Naive thymus-derived CD4-positive, alpha-beta T cell (primary cell): ENCODE results near the gene ZBTB20. TPM values are rescaled to one million over a fixed set of nuclear protein-coding genes. Genes with fewer than 3 reads are reported as not detected.

ENCODE experiments used
- ATAC-seq: fragments of 150-1000 bp; cut with Tn5 transposase; 2 replicates; pipeline ENCODE4 v1.10.0; 2021; ENCODE audit warnings: mild to moderate bottlenecking, moderate library complexity
- CTCF ChIA-PET: fragments of 350-600 bp; sonication (Branson Sonifier 250); formaldehyde crosslinking; loops from one replicate; lab custom pipeline; 2021; ENCODE audit warnings: antibody characterized with exemption; lab: Charles Lee
- POLR2A ChIA-PET: fragments of 350-600 bp; sonication (Branson Sonifier 250); formaldehyde crosslinking; loops from one replicate; lab custom pipeline; 2021; ENCODE audit warnings: antibody characterized with exemption, inconsistent platforms; lab: Charles Lee
- DNase-seq, 9 donors: peaks; one replicate each; pipeline versions ENCODE4 v3.0.0 to v3.0.0-alpha.2; 2020 to 2022; ENCODE audit warnings: mixed read lengths in 1 of 9
- H3K27ac ChIP-seq: one replicate; pipeline ENCODE4 v1.7.0; 2013; ENCODE audit warnings: mild to moderate bottlenecking, low read depth, low read length, moderate library complexity
- H3K27me3 ChIP-seq, 2 donors: one replicate each; pipeline ENCODE4 v1.7.0; 2013; ENCODE audit warnings: low read length in 2 of 2, mild to moderate bottlenecking in 2 of 2, moderate library complexity in 2 of 2; ENCODE audit not compliant: control insufficient read depth in 2 of 2, insufficient read depth in 2 of 2
- H3K36me3 ChIP-seq, 3 experiments: 1 replicate in 2 of 3; 2 replicates in 1 of 3; pipeline ENCODE4 v1.7.0; 2013; ENCODE audit warnings: low read length in 3 of 3, mild to moderate bottlenecking in 3 of 3, moderate library complexity in 1 of 3; ENCODE audit not compliant: insufficient read depth in 3 of 3, control insufficient read depth in 2 of 3
- H3K4me1 ChIP-seq, 2 donors: one replicate each; pipeline ENCODE4 v1.7.0; 2013; ENCODE audit warnings: low read length in 2 of 2, mild to moderate bottlenecking in 2 of 2, moderate library complexity in 1 of 2; ENCODE audit not compliant: control insufficient read depth in 2 of 2, insufficient read depth in 2 of 2
- H3K4me3 ChIP-seq: 2 replicates; pipeline ENCODE4 v1.7.0; 2013; ENCODE audit warnings: mild to moderate bottlenecking, low read length
- H3K9me3 ChIP-seq, 3 experiments: 1 replicate in 2 of 3; 2 replicates in 1 of 3; pipeline ENCODE4 v1.7.0; 2013; ENCODE audit warnings: low read length in 3 of 3; ENCODE audit not compliant: control insufficient read depth in 2 of 3
- H3K27ac Mint-ChIP-seq, 9 donors: one replicate each; pipeline ENCODE4 v1.8.0; 2020 to 2022; ENCODE audit warnings: mixed read lengths in 9 of 9, mild to moderate bottlenecking in 8 of 9, moderate library complexity in 5 of 9, inconsistent platforms in 2 of 9
- H3K27me3 Mint-ChIP-seq, 5 donors: one replicate each; pipeline ENCODE4 v1.8.0; 2021 to 2022; ENCODE audit warnings: mixed read lengths in 5 of 5, mild to moderate bottlenecking in 1 of 5
- H3K36me3 Mint-ChIP-seq, 5 donors: one replicate each; pipeline ENCODE4 v1.8.0; 2020 to 2022; ENCODE audit warnings: mixed read lengths in 5 of 5, mild to moderate bottlenecking in 3 of 5, inconsistent platforms in 1 of 5
- H3K4me1 Mint-ChIP-seq, 7 donors: one replicate each; pipeline ENCODE4 v1.8.0; 2020 to 2022; ENCODE audit warnings: mixed read lengths in 7 of 7, mild to moderate bottlenecking in 3 of 7, inconsistent platforms in 1 of 7
- H3K4me3 Mint-ChIP-seq, 10 donors: one replicate each; pipeline ENCODE4 v1.8.0; 2020 to 2022; ENCODE audit warnings: mild to moderate bottlenecking in 10 of 10, mixed read lengths in 10 of 10, moderate library complexity in 6 of 10, inconsistent platforms in 2 of 10
- H3K9me3 Mint-ChIP-seq, 11 donors: one replicate each; pipeline ENCODE4 v1.8.0; 2020 to 2022; ENCODE audit warnings: mixed read lengths in 11 of 11, mild to moderate bottlenecking in 4 of 11, inconsistent platforms in 1 of 11, moderate library complexity in 1 of 11
- intact Hi-C, 2 donors: fragments of 100-400 bp; cut with micrococcal nuclease; formaldehyde crosslinking; loops; one replicate each; pipeline ENCODE4 v1.15.1; 2023
- polyA plus RNA-seq, 2 donors: library from polyadenylated mRNA; unstranded; fragments of 300-500 nt; fragmentation: Illumina TruSeq; gene quantifications; one replicate each; pipeline ENCODE4 v1.2.3, GENCODE V29; 2021
- total RNA-seq, 6 experiments: library from RNA in 5 of 6; stranded (reverse) in 5 of 6; gene quantifications; 1 replicate in 5 of 6; 2 replicates in 1 of 6; pipeline ENCODE4 v1.2.3 and lab custom pipeline; 2021 to 2026

Gene ZBTB20
- total and polyA plus RNA-seq, 7 experiments from 2014 or later = 14.9 to 69.5 (median 59.2) TPM

GRCh38 chr3:114411811-114412803 is 735.0 kb downstream of the ZBTB20 start:
- intact Hi-C loops = no loop called here
- Histone ChIP-seq H3K4me3 (no peak overlapping the region), H3K9me3 (no peaks in the 10 kb centered on the region), H3K4me1 (no peaks in the 10 kb centered on the region), H3K27me3 (no peaks in the 10 kb centered on the region), H3K36me3 (no peaks in the 10 kb centered on the region), H3K27ac (no peak overlapping the region)
- H3K4me1 Mint-ChIP-seq = peaks cover 0 to 27% (median 9%) of the 10 kb centered on the region in 7 donors
- ChIA-PET CTCF (no interaction called here), POLR2A (no interaction called here)
- ATAC-seq (no peak), DNase-seq (peak in 1 of 9 donors; percentile 26)
- peaks cover 0 to 2% (median 0%) of the 10 kb centered on the region in 5 donors for H3K27me3 Mint-ChIP-seq
- H3K9me3 Mint-ChIP-seq = no peaks in the 10 kb centered on the region
- H3K27ac Mint-ChIP-seq = no peak overlapping the region
- no peak overlapping the region for H3K4me3 Mint-ChIP-seq
- H3K36me3 Mint-ChIP-seq = peaks cover 0 to 14% (median 5%) of the 10 kb centered on the region in 5 donors

GRCh38 chr3:114411190-114411668 is 735.9 kb downstream of the ZBTB20 start:
- Histone ChIP-seq H3K27me3 (no peaks in the 10 kb centered on the region), H3K36me3 (no peaks in the 10 kb centered on the region), H3K27ac (no peak overlapping the region), H3K9me3 (no peaks in the 10 kb centered on the region), H3K4me1 (no peaks in the 10 kb centered on the region), H3K4me3 (no peak overlapping the region)
- peak overlapping the region in 2 of 9 donors; percentile 54 to 55 for H3K27ac Mint-ChIP-seq
- ChIA-PET CTCF (no interaction called here), POLR2A (no interaction called here)
- intact Hi-C loops = no loop called here
- no peak overlapping the region for H3K4me3 Mint-ChIP-seq
- no peaks in the 10 kb centered on the region for H3K9me3 Mint-ChIP-seq
- H3K4me1 Mint-ChIP-seq = peaks cover 0 to 27% (median 9%) of the 10 kb centered on the region in 7 donors
- no peak for DNase-seq
- no peak for ATAC-seq
- peaks cover 0 to 5% (median 0%) of the 10 kb centered on the region in 5 donors for H3K27me3 Mint-ChIP-seq
- peaks cover 0 to 14% (median 5%) of the 10 kb centered on the region in 5 donors for H3K36me3 Mint-ChIP-seq

GRCh38 chr3:114408736-114409670 is 738.1 kb downstream of the ZBTB20 start:
- Histone ChIP-seq H3K4me3 (no peak overlapping the region), H3K4me1 (no peaks in the 10 kb centered on the region), H3K27me3 (no peaks in the 10 kb centered on the region), H3K9me3 (no peaks in the 10 kb centered on the region), H3K27ac (no peak overlapping the region), H3K36me3 (no peaks in the 10 kb centered on the region)
- Mint-ChIP-seq H3K27me3 (peaks cover 0 to 5% (median 0%) of the 10 kb centered on the region in 5 donors), H3K27ac (no peak overlapping the region), H3K4me1 (peaks cover 0 to 23% (median 9%) of the 10 kb centered on the region in 7 donors), H3K9me3 (no peaks in the 10 kb centered on the region), H3K36me3 (peaks cover 0 to 14% (median 5%) of the 10 kb centered on the region in 5 donors), H3K4me3 (no peak overlapping the region)
- no peak for ATAC-seq
- DNase-seq = no peak
- intact Hi-C loops = no loop called here
- CTCF ChIA-PET = interaction anchor here (0.6 to 1.1 kb wide), 5 partner anchors 10 to 1412 kb away, joined by 3 to 4 read pairs (median 3); no protein-coding TSS in a partner anchor
- POLR2A ChIA-PET = interaction anchor here (0.6 kb wide), 1 partner anchor 986 kb away, joined by 3 read pairs; no protein-coding TSS in a partner anchor

- DNase-seq (no peak), ATAC-seq (no peak)
- no peaks in the 10 kb centered on the region for H3K27me3 ChIP-seq
- H3K27ac Mint-ChIP-seq = no peak overlapping the region
- ChIA-PET CTCF (no interaction called here), POLR2A (no interaction called here)
- no peaks in the 10 kb centered on the region for H3K9me3 Mint-ChIP-seq
- no peaks in the 10 kb centered on the region for H3K9me3 ChIP-seq
- no peak overlapping the region for H3K4me3 Mint-ChIP-seq
- H3K4me3 ChIP-seq = no peak overlapping the region
- no peaks in the 10 kb centered on the region for H3K4me1 ChIP-seq
- H3K27me3 Mint-ChIP-seq = peaks cover 0 to 5% (median 0%) of the 10 kb centered on the region in 5 donors
- intact Hi-C loops = no loop called here
- H3K27ac ChIP-seq = no peak overlapping the region
- H3K4me1 Mint-ChIP-seq = peaks cover 0 to 18% (median 0%) of the 10 kb centered on the region in 7 donors
- H3K36me3 Mint-ChIP-seq = peaks cover 0 to 13% (median 5%) of the 10 kb centered on the region in 5 donors
- H3K36me3 ChIP-seq = no peaks in the 10 kb centered on the region
Observed at GRCh38 chr3:114406922-114407321, 740.2 kb downstream of the ZBTB20 start.

- no peak overlapping the region for H3K4me3 Mint-ChIP-seq
- peaks cover 0 to 12% (median 0%) of the 10 kb centered on the region in 7 donors for H3K4me1 Mint-ChIP-seq
- ATAC-seq (no peak), DNase-seq (no peak)
- peaks cover 0 to 5% (median 0%) of the 10 kb centered on the region in 5 donors for H3K27me3 Mint-ChIP-seq
- no peaks in the 10 kb centered on the region for H3K36me3 ChIP-seq
- intact Hi-C loops = no loop called here
- no peaks in the 10 kb centered on the region for H3K27me3 ChIP-seq
- no peaks in the 10 kb centered on the region for H3K9me3 ChIP-seq
- H3K9me3 Mint-ChIP-seq = no peaks in the 10 kb centered on the region
- no peak overlapping the region for H3K27ac ChIP-seq
- H3K36me3 Mint-ChIP-seq = peaks cover 0 to 8% (median 5%) of the 10 kb centered on the region in 5 donors
- H3K4me1 ChIP-seq = no peaks in the 10 kb centered on the region
- H3K27ac Mint-ChIP-seq = no peak overlapping the region
- ChIA-PET CTCF (interaction anchor here (1.1 kb wide), 1 partner anchor 12 kb away, joined by 3 read pairs; no protein-coding TSS in a partner anchor), POLR2A (no interaction called here)
- no peak overlapping the region for H3K4me3 ChIP-seq
Observed at GRCh38 chr3:114406286-114406685, 740.8 kb downstream of the ZBTB20 start.
